DND-41 (cell line): ENCODE measurements around the gene CCNL1.
"Not testable (repeated sequence)": the region's sequence is repeated elsewhere in the genome, so short reads cannot be mapped to it uniquely, and the experiment has no call there.

Experiments used
- ATAC-seq: fragments of 200-7000 bp; cut with Tn5 transposase; 3 replicates; pipeline ENCODE4 v1.9.1; 2021; ENCODE audit warnings: low read depth; ENCODE audit not compliant: insufficient read depth
- DNase-seq: peaks from one replicate; pipeline ENCODE4 v3.0.0-alpha.2; 2020
- H2AFZ ChIP-seq: 2 replicates; pipeline ENCODE4 v1.6.0; 2012; ENCODE audit warnings: low read depth, low read length
- H3K27ac ChIP-seq: 2 replicates; pipeline ENCODE4 v1.5.1; 2012; ENCODE audit warnings: low read length, inconsistent platforms
- H3K27me3 ChIP-seq: fragments of 200-600 bp; sonication (generic); 2 replicates; pipeline ENCODE4 v1.6.0; 2012; ENCODE audit warnings: low read length, mild to moderate bottlenecking, inconsistent platforms; ENCODE audit not compliant: insufficient read depth, poor library complexity
- H3K36me3 ChIP-seq: 2 replicates; pipeline ENCODE4 v1.5.1; 2012; ENCODE audit warnings: low read length, inconsistent platforms; ENCODE audit not compliant: insufficient read depth
- H3K4me1 ChIP-seq: 2 replicates; pipeline ENCODE4 v1.5.1; 2012; ENCODE audit warnings: mild to moderate bottlenecking, low read length; ENCODE audit not compliant: insufficient read depth
- H3K4me2 ChIP-seq: 2 replicates; pipeline ENCODE4 v1.6.0; 2012; ENCODE audit warnings: mild to moderate bottlenecking, moderate library complexity, low read length, inconsistent platforms; ENCODE audit not compliant: insufficient read depth
- H3K4me3 ChIP-seq, 2 experiments: fragments of 200-600 bp in 1 of 2; shearing (Covaris generic) in 1 of 2; 2 replicates each; pipeline ENCODE4 v1.5.1; 2012 to 2016; ENCODE audit warnings: inconsistent platforms in 2 of 2, low read length in 2 of 2, mild to moderate bottlenecking in 2 of 2, low read depth in 1 of 2, moderate library complexity in 1 of 2
- H3K79me2 ChIP-seq: 2 replicates; pipeline ENCODE4 v1.6.0; 2012; ENCODE audit warnings: low read length, inconsistent platforms; ENCODE audit not compliant: insufficient read depth
- H3K9ac ChIP-seq: 2 replicates; pipeline ENCODE4 v1.6.0; 2012; ENCODE audit warnings: low read depth, mild to moderate bottlenecking, inconsistent platforms, low read length, moderate library complexity
- H3K9me3 ChIP-seq: 2 replicates; pipeline ENCODE4 v1.5.1; 2012; ENCODE audit warnings: low read length, moderate library complexity, mild to moderate bottlenecking, inconsistent platforms; ENCODE audit not compliant: insufficient read depth, severe bottlenecking
- H4K20me1 ChIP-seq: 2 replicates; pipeline ENCODE4 v1.6.0; 2012; ENCODE audit warnings: low read length; ENCODE audit not compliant: insufficient read depth
- EZH2 ChIP-seq: IDR thresholded peaks from 3 replicates; pipeline ENCODE4 v1.6.1; 2012; ENCODE audit warnings: borderline replicate concordance, low read depth, mild to moderate bottlenecking, moderate library complexity, low read length, inconsistent platforms; ENCODE audit not compliant: severe bottlenecking
- TF ChIP-seq, protein P1 (sequence below): IDR thresholded peaks from 2 replicates; pipeline ENCODE4 v1.5.1; 2012; ENCODE audit warnings: borderline replicate concordance, low read length, moderate library complexity, mild to moderate bottlenecking; ENCODE audit not compliant: poor library complexity, severe bottlenecking; ENCODE audit errors: extremely low read depth

The CCNL1 gene

DNA sequence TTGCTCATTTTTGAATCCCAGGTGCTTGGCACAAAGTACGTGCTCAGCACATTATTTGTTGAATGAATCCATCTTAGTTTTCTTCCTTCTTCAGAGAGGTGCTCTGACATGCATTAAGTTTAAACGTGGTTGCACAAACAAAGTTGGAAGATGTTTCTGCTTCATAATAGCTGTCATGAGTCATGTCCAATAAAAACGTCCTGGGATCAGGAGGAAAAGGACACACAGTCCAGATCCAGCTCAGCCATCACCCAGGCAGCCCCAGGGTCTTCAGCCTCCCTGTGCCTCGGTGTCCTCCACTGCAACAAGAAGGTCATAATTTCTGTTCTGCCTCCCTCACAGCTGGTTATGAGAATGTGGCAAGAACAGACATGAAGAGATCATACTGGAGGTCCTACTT is 55.4 kb downstream of the CCNL1 start:
- TF ChIP-seq, protein P1, sequence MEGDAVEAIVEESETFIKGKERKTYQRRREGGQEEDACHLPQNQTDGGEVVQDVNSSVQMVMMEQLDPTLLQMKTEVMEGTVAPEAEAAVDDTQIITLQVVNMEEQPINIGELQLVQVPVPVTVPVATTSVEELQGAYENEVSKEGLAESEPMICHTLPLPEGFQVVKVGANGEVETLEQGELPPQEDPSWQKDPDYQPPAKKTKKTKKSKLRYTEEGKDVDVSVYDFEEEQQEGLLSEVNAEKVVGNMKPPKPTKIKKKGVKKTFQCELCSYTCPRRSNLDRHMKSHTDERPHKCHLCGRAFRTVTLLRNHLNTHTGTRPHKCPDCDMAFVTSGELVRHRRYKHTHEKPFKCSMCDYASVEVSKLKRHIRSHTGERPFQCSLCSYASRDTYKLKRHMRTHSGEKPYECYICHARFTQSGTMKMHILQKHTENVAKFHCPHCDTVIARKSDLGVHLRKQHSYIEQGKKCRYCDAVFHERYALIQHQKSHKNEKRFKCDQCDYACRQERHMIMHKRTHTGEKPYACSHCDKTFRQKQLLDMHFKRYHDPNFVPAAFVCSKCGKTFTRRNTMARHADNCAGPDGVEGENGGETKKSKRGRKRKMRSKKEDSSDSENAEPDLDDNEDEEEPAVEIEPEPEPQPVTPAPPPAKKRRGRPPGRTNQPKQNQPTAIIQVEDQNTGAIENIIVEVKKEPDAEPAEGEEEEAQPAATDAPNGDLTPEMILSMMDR: no peak
- TF ChIP-seq EZH2: no peak
- Histone ChIP-seq H3K27ac (no peak overlapping the region), H3K36me3 (no peaks in the 10 kb centered on the region), H4K20me1 (no peaks in the 10 kb centered on the region), H3K4me1 (no peaks in the 10 kb centered on the region), H3K27me3 (no peaks in the 10 kb centered on the region), H3K79me2 (no peaks in the 10 kb centered on the region), H2AFZ (no peak overlapping the region), H3K9me3 (no peaks in the 10 kb centered on the region), H3K4me3 (no peak overlapping the region), H3K9ac (no peak overlapping the region), H3K4me2 (no peak overlapping the region)
- no peak for ATAC-seq
- no peak for DNase-seq

DNA sequence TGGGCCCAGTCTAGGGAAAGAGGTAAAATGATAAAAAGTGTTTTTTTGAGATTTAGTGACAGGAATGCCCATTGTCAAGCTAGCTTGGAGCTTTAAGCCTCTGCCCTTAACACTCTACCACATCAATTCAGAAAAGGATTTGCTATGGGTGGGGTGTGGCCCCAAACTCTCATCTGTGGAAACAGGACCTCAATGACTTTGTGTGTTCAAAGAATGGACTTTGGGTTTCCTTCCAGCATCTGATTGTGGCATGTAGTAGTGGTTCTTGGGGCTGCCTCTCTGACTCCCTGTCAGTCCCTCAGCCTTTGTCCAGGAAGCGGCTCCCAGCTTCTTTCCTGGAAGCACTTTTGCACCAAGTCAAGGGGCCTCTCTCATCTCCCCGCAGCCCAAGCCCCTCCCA is 56.1 kb downstream of the CCNL1 start:
- no peaks in the 10 kb centered on the region for H4K20me1 ChIP-seq
- no peak for DNase-seq
- no peak for ATAC-seq
- H3K4me3 ChIP-seq: no peak overlapping the region
- H3K9me3 ChIP-seq: no peaks in the 10 kb centered on the region
- TF ChIP-seq EZH2: no peak
- TF ChIP-seq, protein P1: no peak
- H3K9ac ChIP-seq: no peak overlapping the region
- H3K4me1 ChIP-seq: no peaks in the 10 kb centered on the region
- no peak overlapping the region for H3K27ac ChIP-seq
- no peaks in the 10 kb centered on the region for H3K36me3 ChIP-seq
- no peak overlapping the region for H3K4me2 ChIP-seq
- H2AFZ ChIP-seq: no peak overlapping the region
- H3K79me2 ChIP-seq: no peaks in the 10 kb centered on the region
- H3K27me3 ChIP-seq: no peaks in the 10 kb centered on the region

DNA sequence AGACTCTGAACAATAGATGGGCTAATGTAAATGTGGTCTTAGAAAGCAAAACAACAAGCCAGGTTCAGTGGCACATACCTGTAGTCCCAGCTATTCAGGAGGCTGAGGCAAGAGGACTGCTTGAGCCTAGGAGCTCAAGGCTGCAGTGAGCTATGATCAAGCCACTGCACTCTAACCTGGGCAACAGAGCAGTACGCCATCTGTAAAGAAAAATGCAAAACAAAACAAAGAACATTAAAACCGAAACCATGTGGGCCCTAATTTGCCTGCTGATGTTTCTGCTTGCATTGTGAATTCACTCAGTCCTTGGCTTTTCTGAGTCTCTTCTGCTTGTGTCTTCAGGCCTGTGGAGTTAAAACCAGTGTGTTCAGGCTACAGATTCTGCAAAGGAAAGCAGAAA is 56.7 kb downstream of the CCNL1 start:
- Histone ChIP-seq H2AFZ (no peak overlapping the region), H3K27ac (no peak overlapping the region), H3K9ac (no peak overlapping the region), H3K4me2 (no peak overlapping the region), H3K9me3 (no peaks in the 10 kb centered on the region), H3K36me3 (no peaks in the 10 kb centered on the region), H3K79me2 (no peaks in the 10 kb centered on the region), H3K4me3 (no peak overlapping the region), H3K27me3 (no peaks in the 10 kb centered on the region), H4K20me1 (no peaks in the 10 kb centered on the region), H3K4me1 (no peaks in the 10 kb centered on the region)
- ATAC-seq (no peak), DNase-seq (no peak)
- TF ChIP-seq, protein P1: no peak
- TF ChIP-seq EZH2: no peak

DNA sequence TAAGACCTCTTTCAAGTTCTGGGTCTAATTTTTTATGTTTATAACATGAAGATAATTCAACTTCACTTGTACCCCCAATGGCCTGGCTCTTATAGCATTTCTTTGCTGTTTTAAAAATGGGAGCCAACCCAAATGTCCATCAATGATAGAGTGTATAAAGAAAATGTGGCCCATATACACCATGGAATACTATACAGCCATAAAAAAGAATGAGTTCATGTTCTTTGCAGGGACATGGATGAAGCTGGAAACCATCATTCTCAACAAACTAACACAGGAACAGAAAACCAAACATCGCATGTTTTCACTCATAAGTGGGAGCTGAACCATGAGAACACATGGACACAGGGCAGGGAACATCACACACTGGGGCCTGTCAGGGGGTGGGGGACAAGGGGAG is 57.4 kb downstream of the CCNL1 start:
- H3K27me3 ChIP-seq: not testable (repeated sequence)

More for the DNA sequence above, 57.4 kb downstream of the CCNL1 start:
- not testable (repeated sequence) for ATAC-seq, H3K36me3 ChIP-seq, H3K4me1 ChIP-seq, H4K20me1 ChIP-seq, H3K27ac ChIP-seq, H2AFZ ChIP-seq, H3K79me2 ChIP-seq, H3K4me2 ChIP-seq, H3K9ac ChIP-seq, H3K9me3 ChIP-seq, DNase-seq, H3K4me3 ChIP-seq
